Erythroblast (primary cell): ENCODE results near the gene BBS5.
"Not testable (repeated sequence)": the region's sequence is repeated elsewhere in the genome, so short reads cannot be mapped to it uniquely, and the experiment has no call there.

Source experiments
- DNase-seq, 2 experiments: peaks; one replicate each; lab custom pipeline; 2025; lab: John Stamatoyannopoulos, UW
- GATA1 ChIP-seq: IDR thresholded peaks from 2 replicates; pipeline ENCODE4 v1.6.1; 2011; ENCODE audit warnings: low read depth, mild to moderate bottlenecking, control low read depth, low read length, moderate library complexity
- POLR2A ChIP-seq: IDR thresholded peaks from 2 replicates; pipeline ENCODE4 v1.6.1; 2011; ENCODE audit warnings: mild to moderate bottlenecking, low read length

The BBS5 gene

GRCh38 chr2:169479257-169480078 is at the start of gene BBS5:
Gene BBS5 (plus strand): TSS chr2:169479494. CDS start chr2:169479554, 60 bp downstream.
- TF ChIP-seq GATA1 (no peak), POLR2A (peak; percentile 29)
- peak; percentile 86 for DNase-seq

- DNase-seq: not testable (repeated sequence)
These were observed 47.5 kb upstream of the BBS5 start for GRCh38 chr2:169431772-169432171.

- not testable (repeated sequence) for DNase-seq
These were observed 45.1 kb upstream of the BBS5 start for GRCh38 chr2:169434236-169434635.

GRCh38 chr2:169438466-169439072 is 40.7 kb upstream of the BBS5 start:
- no peak for TF ChIP-seq POLR2A
- TF ChIP-seq GATA1: no peak
- DNase-seq: no peak

GRCh38 chr2:169439900-169440299 is 39.4 kb upstream of the BBS5 start:
- DNase-seq: no peak
- TF ChIP-seq GATA1 (no peak), POLR2A (no peak)

GRCh38 chr2:169446452-169446851 is 32.8 kb upstream of the BBS5 start:
- TF ChIP-seq GATA1 (no peak), POLR2A (no peak)
- DNase-seq: no peak

GRCh38 chr2:169448316-169448715 is 31.0 kb upstream of the BBS5 start:
- no peak for DNase-seq
- TF ChIP-seq POLR2A (no peak), GATA1 (no peak)

GRCh38 chr2:169448865-169449264 is 30.4 kb upstream of the BBS5 start:
- no peak for DNase-seq
- TF ChIP-seq POLR2A (no peak), GATA1 (no peak)

- no peak for TF ChIP-seq GATA1
- no peak for TF ChIP-seq POLR2A
- peak; percentile 45 to 63 for DNase-seq
These were observed 27.2 kb upstream of the BBS5 start for GRCh38 chr2:169452080-169452479.

GRCh38 chr2:169453044-169453443 is 26.2 kb upstream of the BBS5 start:
- not testable (repeated sequence) for DNase-seq

GRCh38 chr2:169461143-169461542 is 18.2 kb upstream of the BBS5 start:
- DNase-seq: no peak
- TF ChIP-seq POLR2A (no peak), GATA1 (no peak)

- TF ChIP-seq GATA1: no peak
- no peak for TF ChIP-seq POLR2A
- DNase-seq: no peak
These were observed 16.2 kb upstream of the BBS5 start for GRCh38 chr2:169462896-169463695.

GRCh38 chr2:169464466-169464865 is 14.8 kb upstream of the BBS5 start:
- no peak for DNase-seq
- TF ChIP-seq GATA1: no peak
- no peak for TF ChIP-seq POLR2A

- peak; percentile 35 to 62 for DNase-seq
- TF ChIP-seq POLR2A (no peak), GATA1 (no peak)
These were observed 14.4 kb upstream of the BBS5 start for GRCh38 chr2:169464882-169465281.
